ENCODE data around the gene KRT85.

DNA sequence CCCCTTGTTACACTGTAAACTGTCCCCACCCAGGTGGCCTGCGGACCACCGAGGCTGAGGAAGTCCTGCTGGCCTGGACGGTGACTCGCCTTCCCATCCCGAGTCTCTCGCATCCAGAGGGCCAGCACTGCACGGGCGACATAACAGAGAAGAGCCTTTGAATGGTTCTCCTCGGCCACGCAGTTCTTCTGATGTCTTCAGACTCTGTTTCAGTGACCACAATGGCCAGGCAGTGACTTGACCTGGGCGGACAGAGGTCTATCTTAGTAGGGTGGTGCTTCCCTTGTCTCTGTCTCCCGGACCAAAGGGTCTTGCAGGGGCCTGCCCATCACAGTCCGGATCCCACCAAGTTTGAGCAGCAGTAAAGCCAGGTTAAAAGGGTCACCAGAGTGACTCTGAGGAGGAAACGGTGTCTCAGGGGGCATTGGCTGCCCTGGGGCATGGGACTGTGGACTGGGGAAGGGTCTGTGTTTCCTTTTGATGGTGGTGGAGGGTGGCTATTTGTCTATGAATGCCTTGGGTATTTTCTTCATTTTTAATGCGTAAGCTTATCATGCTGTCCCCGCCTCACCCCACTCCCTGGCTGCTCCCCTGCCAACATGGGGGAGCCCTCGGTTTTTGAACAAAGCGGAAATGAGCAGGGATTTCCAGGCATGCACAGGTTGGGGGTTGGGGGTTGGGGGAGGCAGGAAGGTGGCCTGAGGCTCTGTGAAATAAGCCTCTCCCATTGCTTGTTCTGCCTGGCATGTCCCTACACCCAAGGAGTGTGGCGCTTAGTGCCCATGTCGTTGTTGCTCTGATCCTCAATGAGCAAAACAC, 10.3 kb downstream of the KRT85 start:
- TF ChIP-seq, protein P1, sequence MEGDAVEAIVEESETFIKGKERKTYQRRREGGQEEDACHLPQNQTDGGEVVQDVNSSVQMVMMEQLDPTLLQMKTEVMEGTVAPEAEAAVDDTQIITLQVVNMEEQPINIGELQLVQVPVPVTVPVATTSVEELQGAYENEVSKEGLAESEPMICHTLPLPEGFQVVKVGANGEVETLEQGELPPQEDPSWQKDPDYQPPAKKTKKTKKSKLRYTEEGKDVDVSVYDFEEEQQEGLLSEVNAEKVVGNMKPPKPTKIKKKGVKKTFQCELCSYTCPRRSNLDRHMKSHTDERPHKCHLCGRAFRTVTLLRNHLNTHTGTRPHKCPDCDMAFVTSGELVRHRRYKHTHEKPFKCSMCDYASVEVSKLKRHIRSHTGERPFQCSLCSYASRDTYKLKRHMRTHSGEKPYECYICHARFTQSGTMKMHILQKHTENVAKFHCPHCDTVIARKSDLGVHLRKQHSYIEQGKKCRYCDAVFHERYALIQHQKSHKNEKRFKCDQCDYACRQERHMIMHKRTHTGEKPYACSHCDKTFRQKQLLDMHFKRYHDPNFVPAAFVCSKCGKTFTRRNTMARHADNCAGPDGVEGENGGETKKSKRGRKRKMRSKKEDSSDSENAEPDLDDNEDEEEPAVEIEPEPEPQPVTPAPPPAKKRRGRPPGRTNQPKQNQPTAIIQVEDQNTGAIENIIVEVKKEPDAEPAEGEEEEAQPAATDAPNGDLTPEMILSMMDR (IDR thresholded peaks at IDR 0.05), result no peak
- TF ChIP-seq POLR2A (IDR thresholded peaks at IDR 0.05), result no peak
